SHP77 treated with DMSO at 0.1 percent for 48 hours (cell line): ENCODE results near the gene BOLA2B.
"Not testable (repeated sequence)": the region's sequence is repeated elsewhere in the genome, so short reads cannot be mapped to it uniquely, and the experiment has no call there.

Experiments
- DNase-seq: peaks from one replicate; lab custom pipeline; 2025; lab: John Stamatoyannopoulos, UW

The BOLA2B gene

GRCh38 chr16:30184096-30184890 is 9.2 kb downstream of the BOLA2B start:
- peak; percentile 14 for DNase-seq

GRCh38 chr16:30183233-30184095 is 10.0 kb downstream of the BOLA2B start, which contains the start of gene CORO1A:
CORO1A (plus strand) TSS chr16:30183602; CDS start chr16:30185210, 1,608 bp downstream.
- peak; percentile 55 for DNase-seq

- DNase-seq = no peak
These were observed 12.7 kb downstream of the BOLA2B start for GRCh38 chr16:30180741-30181140.

GRCh38 chr16:30179931-30180330 is 13.5 kb downstream of the BOLA2B start:
- no peak for DNase-seq

GRCh38 chr16:30179195-30179594 is 14.3 kb downstream of the BOLA2B start:
- no peak for DNase-seq

GRCh38 chr16:30176876-30177275 is 16.6 kb downstream of the BOLA2B start:
- DNase-seq = not testable (repeated sequence)

- DNase-seq = no peak
These were observed 20.4 kb downstream of the BOLA2B start for GRCh38 chr16:30173054-30173453.

- not testable (repeated sequence) for DNase-seq
These were observed 23.3 kb downstream of the BOLA2B start for GRCh38 chr16:30170145-30170544.

- DNase-seq = not testable (repeated sequence)
These were observed 24.1 kb downstream of the BOLA2B start for GRCh38 chr16:30169416-30169815.

GRCh38 chr16:30168746-30169145 is 24.7 kb downstream of the BOLA2B start:
- DNase-seq = not testable (repeated sequence)

- no peak for DNase-seq
These were observed 27.1 kb downstream of the BOLA2B start for GRCh38 chr16:30166202-30166902.

GRCh38 chr16:30163538-30163937 is 29.9 kb downstream of the BOLA2B start:
- DNase-seq = no peak

GRCh38 chr16:30157214-30157613 is 36.3 kb downstream of the BOLA2B start:
- DNase-seq = no peak

- DNase-seq = no peak
These were observed 38.3 kb downstream of the BOLA2B start for GRCh38 chr16:30155188-30155587.

- DNase-seq = no peak
These were observed 40.9 kb downstream of the BOLA2B start for GRCh38 chr16:30152517-30152916.

GRCh38 chr16:30151091-30151490 is 42.4 kb downstream of the BOLA2B start:
- DNase-seq = no peak

- no peak for DNase-seq
These were observed 44.1 kb downstream of the BOLA2B start for GRCh38 chr16:30149250-30149930.

- DNase-seq = no peak
These were observed 45.5 kb downstream of the BOLA2B start for GRCh38 chr16:30147843-30148510.

- no peak for DNase-seq
These were observed 47.8 kb downstream of the BOLA2B start for GRCh38 chr16:30145657-30146056.

GRCh38 chr16:30144917-30145316 is 48.5 kb downstream of the BOLA2B start:
- DNase-seq = no peak

- no peak for DNase-seq
These were observed 49.4 kb downstream of the BOLA2B start for GRCh38 chr16:30144017-30144416.
